ENCODE measurements around the gene FPGS. TPM values are rescaled to one million over a fixed set of nuclear protein-coding genes. Genes with fewer than 3 reads are reported as not detected.
"Not testable (repeated sequence)": the region's sequence is repeated elsewhere in the genome, so short reads cannot be mapped to it uniquely, and the experiment has no call there.

FPGS gene
- polyA plus RNA-seq, 1 of the 3 experiments (the other 2 are of a cell fraction) = 82.7 TPM

DNA sequence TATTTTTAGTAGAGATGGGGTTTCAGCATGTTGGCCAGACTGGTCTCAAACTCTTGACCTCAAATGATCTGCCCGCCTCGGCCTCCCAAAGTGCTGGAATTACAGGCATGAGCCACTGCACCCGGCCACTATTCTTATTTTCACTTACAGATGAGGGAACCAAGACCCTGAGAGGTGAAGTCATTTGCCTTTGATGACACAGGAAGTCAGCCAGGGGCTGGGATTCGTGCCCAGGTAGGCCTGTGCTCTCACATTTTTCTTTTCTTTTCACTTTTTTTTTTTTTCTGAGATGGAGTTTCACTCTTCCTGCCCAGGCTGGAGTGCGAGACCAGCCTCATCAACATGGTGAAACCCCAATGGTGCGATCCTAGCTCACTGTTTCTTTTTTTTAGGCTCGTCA lies 29.6 kb downstream of the FPGS start (continued):
- TF ChIP-seq POLR2AphosphoS5 (IDR thresholded peaks at IDR 0.05; ENCODE audit: low read depth, low read length) = no peak

DNA sequence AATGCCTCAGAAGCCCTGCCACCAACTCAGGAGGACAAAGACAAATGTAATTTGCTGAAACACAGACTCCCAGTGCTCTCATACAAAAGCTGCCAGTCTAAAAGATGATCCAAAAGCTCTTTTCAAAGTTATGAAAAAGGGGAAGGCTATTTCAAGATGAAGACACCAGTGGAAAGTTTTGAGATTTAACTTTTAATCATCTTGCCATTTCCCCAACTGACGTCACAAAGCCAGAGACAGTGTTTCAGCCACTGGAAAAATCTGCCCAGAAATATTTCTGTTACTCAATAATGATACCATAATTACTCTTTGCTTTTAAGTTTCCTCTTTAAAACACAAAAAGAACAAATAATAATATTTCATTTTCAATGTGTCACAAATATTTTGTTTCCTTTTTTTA lies 30.9 kb downstream of the FPGS start:
- Histone ChIP-seq H3K4me2 (no peak overlapping the region), H3K27ac (ENCODE audit: low read depth in 2 of 2, low read length in 1 of 2) (no peak overlapping the region), H4K20me1 (ENCODE audit: insufficient read depth) (no peaks in the 10 kb centered on the region), H3K9me2 (no peaks in the 10 kb centered on the region), H3F3A (replicated peaks; ENCODE audit: insufficient read depth) (peaks cover 11% of the 10 kb centered on the region), H3K79me2 (ENCODE audit: insufficient read depth) (peaks cover 24% of the 10 kb centered on the region; the same call in 1 of the 2 replicates), H3K9ac (no peak overlapping the region), H2AFZ (ENCODE audit: low read depth) (no peak overlapping the region), H3K36me3 (replicated peaks in 1 of 2; ENCODE audit: control insufficient read depth in 1 of 2, insufficient read depth in 2 of 2, low read length in 1 of 2) (peaks cover 0 to 3% of the 10 kb centered on the region in 2 experiments), H3K9me3 (no peaks in the 10 kb centered on the region), H3K27me3 (ENCODE audit: insufficient read depth) (no peaks in the 10 kb centered on the region), H3K4me3 (ENCODE audit: low read depth in 2 of 2, low read length in 1 of 2) (no peak overlapping the region), H3K4me1 (ENCODE audit: control insufficient read depth in 1 of 2, insufficient read depth in 2 of 2, low read depth in 1 of 2, low read length in 1 of 2) (peaks cover 0 to 26% of the 10 kb centered on the region in 2 experiments; a peak in 3 of 4 replicates)
- ChIA-PET CTCF (interaction anchor here (0.8 kb wide), 1 partner anchor 36 kb away, joined by 3 read pairs; no protein-coding TSS in a partner anchor), POLR2A (no interaction called here)
- 63% methylated on average over 1 of the region's 1 CpG for WGBS (ENCODE audit: low lambda C conversion rate)
- no peak for DNase-seq
- TF ChIP-seq MXI1 (IDR thresholded peaks at IDR 0.05; ENCODE audit: low read depth, low read length) = no peak
- no peak for TF ChIP-seq RXRA (IDR thresholded peaks at IDR 0.05; ENCODE audit: borderline replicate concordance, low read depth)
- TF ChIP-seq SIN3A (IDR thresholded peaks at IDR 0.05; ENCODE audit: borderline replicate concordance, low read depth, low read length) = no peak
- no peak for TF ChIP-seq MEF2A (IDR thresholded peaks at IDR 0.05; ENCODE audit: borderline replicate concordance, low read depth)
- TF ChIP-seq NFIC (IDR thresholded peaks at IDR 0.05; ENCODE audit: borderline replicate concordance) = no peak
- no peak for TF ChIP-seq YY1 (IDR thresholded peaks at IDR 0.05; ENCODE audit: low read depth)

DNA sequence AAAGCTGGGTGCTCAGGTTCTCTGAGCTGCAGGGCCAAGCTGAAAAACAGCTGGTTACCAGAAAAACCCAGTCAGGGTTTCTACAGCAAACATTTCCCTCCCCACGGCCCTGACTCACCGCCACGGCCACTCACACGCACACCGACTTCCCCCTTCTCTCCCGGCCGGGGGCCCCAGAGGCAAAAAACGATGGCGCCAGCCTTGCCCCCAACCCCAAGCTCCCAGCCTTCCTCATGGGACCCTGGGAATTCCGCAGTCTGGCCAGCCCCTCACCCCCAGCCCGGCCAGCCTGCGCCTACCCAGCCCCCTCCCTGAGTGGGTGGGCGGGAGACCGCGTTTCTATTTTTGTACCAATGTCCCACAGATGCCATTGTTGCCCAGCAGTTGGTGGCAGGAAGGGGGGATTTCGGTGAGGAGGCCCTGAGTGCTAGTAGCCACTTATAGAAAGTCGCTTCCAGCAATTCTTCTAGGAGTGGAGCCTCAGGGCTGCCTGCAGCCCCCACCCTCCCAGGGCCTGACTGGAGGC lies 33.4 kb downstream of the FPGS start:
- Histone ChIP-seq H3K36me3 (replicated peaks in 1 of 2; ENCODE audit: control insufficient read depth in 1 of 2, insufficient read depth in 2 of 2, low read length in 1 of 2) (no peaks in the 10 kb centered on the region), H3K9ac (no peak overlapping the region), H3K27me3 (ENCODE audit: insufficient read depth) (no peaks in the 10 kb centered on the region), H3K79me2 (ENCODE audit: insufficient read depth) (peaks cover 27% of the 10 kb centered on the region; the same call in 1 of the 2 replicates), H3F3A (replicated peaks; ENCODE audit: insufficient read depth) (peaks cover 27% of the 10 kb centered on the region), H3K9me2 (no peaks in the 10 kb centered on the region), H2AFZ (ENCODE audit: low read depth) (no peak overlapping the region), H3K27ac (ENCODE audit: low read depth in 2 of 2, low read length in 1 of 2) (peak overlapping the region in 1 of 2 experiments; percentile 43; a peak in 2 of 4 replicates), H3K4me3 (ENCODE audit: low read depth in 2 of 2, low read length in 1 of 2) (no peak overlapping the region), H4K20me1 (ENCODE audit: insufficient read depth) (no peaks in the 10 kb centered on the region), H3K4me1 (ENCODE audit: control insufficient read depth in 1 of 2, insufficient read depth in 2 of 2, low read depth in 1 of 2, low read length in 1 of 2) (peaks cover 0 to 34% of the 10 kb centered on the region in 2 experiments; a peak in 3 of 4 replicates), H3K9me3 (no peaks in the 10 kb centered on the region), H3K4me2 (peak overlapping the region; percentile 27; the same call in 1 of the 2 replicates)
- 67% methylated on average over 11 of the region's 17 CpGs for WGBS (ENCODE audit: low lambda C conversion rate)
- DNase-seq = no peak
- CTCF ChIA-PET = interaction anchor here (1.1 kb wide), 1 partner anchor 12 kb away, joined by 3 read pairs; no protein-coding TSS in a partner anchor
- TF ChIP-seq MEF2A (IDR thresholded peaks at IDR 0.05; ENCODE audit: borderline replicate concordance, low read depth) (no peak), RXRA (IDR thresholded peaks at IDR 0.05; ENCODE audit: borderline replicate concordance, low read depth) (no peak), TAF1 (IDR thresholded peaks at IDR 0.05; ENCODE audit: borderline replicate concordance, low read depth, low read length) (no peak), SIN3A (IDR thresholded peaks at IDR 0.05; ENCODE audit: borderline replicate concordance, low read depth, low read length) (no peak), FOSL2 (IDR thresholded peaks at IDR 0.05; ENCODE audit: borderline replicate concordance, low read depth) (no peak)
- TF ChIP-seq, protein P1, sequence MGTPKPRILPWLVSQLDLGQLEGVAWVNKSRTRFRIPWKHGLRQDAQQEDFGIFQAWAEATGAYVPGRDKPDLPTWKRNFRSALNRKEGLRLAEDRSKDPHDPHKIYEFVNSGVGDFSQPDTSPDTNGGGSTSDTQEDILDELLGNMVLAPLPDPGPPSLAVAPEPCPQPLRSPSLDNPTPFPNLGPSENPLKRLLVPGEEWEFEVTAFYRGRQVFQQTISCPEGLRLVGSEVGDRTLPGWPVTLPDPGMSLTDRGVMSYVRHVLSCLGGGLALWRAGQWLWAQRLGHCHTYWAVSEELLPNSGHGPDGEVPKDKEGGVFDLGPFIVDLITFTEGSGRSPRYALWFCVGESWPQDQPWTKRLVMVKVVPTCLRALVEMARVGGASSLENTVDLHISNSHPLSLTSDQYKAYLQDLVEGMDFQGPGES (IDR thresholded peaks at IDR 0.05; ENCODE audit: low read depth, low read length) = no peak
- TF ChIP-seq, protein P2, sequence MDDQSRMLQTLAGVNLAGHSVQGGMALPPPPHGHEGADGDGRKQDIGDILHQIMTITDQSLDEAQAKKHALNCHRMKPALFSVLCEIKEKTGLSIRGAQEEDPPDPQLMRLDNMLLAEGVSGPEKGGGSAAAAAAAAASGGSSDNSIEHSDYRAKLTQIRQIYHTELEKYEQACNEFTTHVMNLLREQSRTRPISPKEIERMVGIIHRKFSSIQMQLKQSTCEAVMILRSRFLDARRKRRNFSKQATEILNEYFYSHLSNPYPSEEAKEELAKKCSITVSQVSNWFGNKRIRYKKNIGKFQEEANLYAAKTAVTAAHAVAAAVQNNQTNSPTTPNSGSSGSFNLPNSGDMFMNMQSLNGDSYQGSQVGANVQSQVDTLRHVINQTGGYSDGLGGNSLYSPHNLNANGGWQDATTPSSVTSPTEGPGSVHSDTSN (IDR thresholded peaks at IDR 0.05) = no peak
- TF ChIP-seq, protein P3, sequence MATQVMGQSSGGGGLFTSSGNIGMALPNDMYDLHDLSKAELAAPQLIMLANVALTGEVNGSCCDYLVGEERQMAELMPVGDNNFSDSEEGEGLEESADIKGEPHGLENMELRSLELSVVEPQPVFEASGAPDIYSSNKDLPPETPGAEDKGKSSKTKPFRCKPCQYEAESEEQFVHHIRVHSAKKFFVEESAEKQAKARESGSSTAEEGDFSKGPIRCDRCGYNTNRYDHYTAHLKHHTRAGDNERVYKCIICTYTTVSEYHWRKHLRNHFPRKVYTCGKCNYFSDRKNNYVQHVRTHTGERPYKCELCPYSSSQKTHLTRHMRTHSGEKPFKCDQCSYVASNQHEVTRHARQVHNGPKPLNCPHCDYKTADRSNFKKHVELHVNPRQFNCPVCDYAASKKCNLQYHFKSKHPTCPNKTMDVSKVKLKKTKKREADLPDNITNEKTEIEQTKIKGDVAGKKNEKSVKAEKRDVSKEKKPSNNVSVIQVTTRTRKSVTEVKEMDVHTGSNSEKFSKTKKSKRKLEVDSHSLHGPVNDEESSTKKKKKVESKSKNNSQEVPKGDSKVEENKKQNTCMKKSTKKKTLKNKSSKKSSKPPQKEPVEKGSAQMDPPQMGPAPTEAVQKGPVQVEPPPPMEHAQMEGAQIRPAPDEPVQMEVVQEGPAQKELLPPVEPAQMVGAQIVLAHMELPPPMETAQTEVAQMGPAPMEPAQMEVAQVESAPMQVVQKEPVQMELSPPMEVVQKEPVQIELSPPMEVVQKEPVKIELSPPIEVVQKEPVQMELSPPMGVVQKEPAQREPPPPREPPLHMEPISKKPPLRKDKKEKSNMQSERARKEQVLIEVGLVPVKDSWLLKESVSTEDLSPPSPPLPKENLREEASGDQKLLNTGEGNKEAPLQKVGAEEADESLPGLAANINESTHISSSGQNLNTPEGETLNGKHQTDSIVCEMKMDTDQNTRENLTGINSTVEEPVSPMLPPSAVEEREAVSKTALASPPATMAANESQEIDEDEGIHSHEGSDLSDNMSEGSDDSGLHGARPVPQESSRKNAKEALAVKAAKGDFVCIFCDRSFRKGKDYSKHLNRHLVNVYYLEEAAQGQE (IDR thresholded peaks at IDR 0.05; ENCODE audit: low read depth, low read length) = no peak
- POLR2A ChIA-PET = no interaction called here

DNA sequence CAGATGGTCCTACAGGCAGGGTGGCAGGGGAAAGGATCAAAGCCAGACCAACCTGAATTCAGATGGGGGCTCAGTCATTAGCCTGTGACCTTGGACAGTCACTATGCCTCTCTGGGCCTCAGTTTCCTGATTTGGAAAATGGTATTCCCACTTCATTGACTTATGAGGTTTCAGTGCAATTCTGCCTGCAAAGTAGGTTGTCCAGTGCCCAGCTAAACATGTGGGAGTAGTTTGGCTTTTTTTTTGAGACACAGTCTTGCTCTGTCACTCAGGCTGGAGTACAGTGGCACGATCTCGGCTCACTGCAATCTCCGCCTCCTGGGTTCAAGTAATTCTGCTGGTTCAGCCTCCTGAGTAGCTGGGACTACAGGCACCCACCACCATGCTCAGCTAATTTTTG lies 33.9 kb downstream of the FPGS start:
- DNase-seq; H3K9me3 ChIP-seq; H3K9ac ChIP-seq; H3K4me3 ChIP-seq (ENCODE audit: low read depth in 2 of 2, low read length in 1 of 2); H4K20me1 ChIP-seq (ENCODE audit: insufficient read depth); H2AFZ ChIP-seq (ENCODE audit: low read depth); H3K9me2 ChIP-seq; H3K36me3 ChIP-seq (replicated peaks in 1 of 2; ENCODE audit: control insufficient read depth in 1 of 2, insufficient read depth in 2 of 2, low read length in 1 of 2); H3K27me3 ChIP-seq (ENCODE audit: insufficient read depth): not testable (repeated sequence)
- peak overlapping the region in 1 of 2 experiments; percentile 43; a peak in 2 of 4 replicates for H3K27ac ChIP-seq (ENCODE audit: low read depth in 2 of 2, low read length in 1 of 2)
- H3K4me2 ChIP-seq = peak overlapping the region; percentile 27; the same call in 1 of the 2 replicates
- H3F3A ChIP-seq (replicated peaks; ENCODE audit: insufficient read depth) = peaks cover 27% of the 10 kb centered on the region
- CTCF ChIA-PET = interaction anchor here (1.1 kb wide), 1 partner anchor 12 kb away, joined by 3 read pairs; no protein-coding TSS in a partner anchor
- POLR2A ChIA-PET = interaction anchor here (0.6 to 1.0 kb wide), 2 partner anchors 10 to 12 kb away, joined by 3 read pairs; no protein-coding TSS in a partner anchor
- peaks cover 0 to 34% of the 10 kb centered on the region in 2 experiments; a peak in 3 of 4 replicates for H3K4me1 ChIP-seq (ENCODE audit: control insufficient read depth in 1 of 2, insufficient read depth in 2 of 2, low read depth in 1 of 2, low read length in 1 of 2)
- H3K79me2 ChIP-seq (ENCODE audit: insufficient read depth) = peaks cover 28% of the 10 kb centered on the region; the same call in 1 of the 2 replicates
- 93% methylated on average over 3 of the region's 3 CpGs for WGBS (ENCODE audit: low lambda C conversion rate)
